ENCODE results near the gene TMC1. TPM values are rescaled to one million over a fixed set of nuclear protein-coding genes. Genes with fewer than 3 reads are reported as not detected.
"Not testable (repeated sequence)": the region's sequence is repeated elsewhere in the genome, so short reads cannot be mapped to it uniquely, and the experiment has no call there.

TMC1 gene
- total RNA-seq, 4 donors from 2014 or later, result 0.32 TPM; not detected in 3

DNA sequence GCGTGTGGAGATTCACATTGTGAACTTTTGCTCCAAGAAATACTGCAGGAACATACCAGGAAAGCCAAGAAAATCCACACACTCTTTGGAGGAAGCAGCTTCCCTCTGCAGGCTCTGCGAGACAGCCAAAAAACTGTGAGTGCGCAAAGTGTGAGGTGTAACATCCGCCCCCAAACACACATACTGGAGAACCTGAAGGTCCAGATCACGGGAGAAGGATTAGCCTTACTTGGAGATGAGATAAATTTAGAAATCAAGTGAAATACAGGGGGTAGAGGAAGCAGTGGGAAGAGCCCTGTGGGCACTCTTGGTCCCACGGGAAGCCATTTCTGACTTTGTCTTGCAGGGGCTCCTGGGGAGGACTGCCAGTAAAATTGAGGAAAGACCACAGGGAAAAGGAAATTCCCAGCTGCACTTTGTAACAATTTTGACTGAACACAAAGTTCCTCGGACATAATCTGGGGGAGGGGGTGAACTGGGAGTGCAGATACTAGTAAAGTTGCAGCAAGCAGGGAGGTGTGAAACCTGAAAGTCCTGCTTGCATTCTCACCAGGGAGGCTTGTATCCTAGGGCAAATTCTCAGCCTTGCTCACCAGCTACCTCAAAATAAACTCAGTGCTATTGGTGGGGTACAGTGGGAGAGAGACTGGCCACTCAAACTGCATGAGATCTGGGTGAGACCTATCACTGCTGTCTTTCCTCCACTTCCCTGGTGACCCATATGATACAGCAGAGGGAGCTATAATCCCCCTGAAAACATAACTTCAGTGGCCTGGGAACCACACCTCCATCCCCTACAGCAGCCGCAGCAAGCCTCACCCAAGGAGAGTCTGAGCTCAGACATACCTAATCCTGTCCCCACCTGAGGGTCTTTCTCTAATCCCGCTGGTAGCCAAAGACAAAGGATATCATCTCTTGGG lies 322.4 kb downstream of the TMC1 start:
- TF ChIP-seq EP300 (IDR thresholded peaks at IDR 0.05; ENCODE audit: low read depth) (no peak), POLR2AphosphoS5 (IDR thresholded peaks at IDR 0.05) (no peak), POLR2A (IDR thresholded peaks at IDR 0.05) (no peak)
- TF ChIP-seq, protein P1, sequence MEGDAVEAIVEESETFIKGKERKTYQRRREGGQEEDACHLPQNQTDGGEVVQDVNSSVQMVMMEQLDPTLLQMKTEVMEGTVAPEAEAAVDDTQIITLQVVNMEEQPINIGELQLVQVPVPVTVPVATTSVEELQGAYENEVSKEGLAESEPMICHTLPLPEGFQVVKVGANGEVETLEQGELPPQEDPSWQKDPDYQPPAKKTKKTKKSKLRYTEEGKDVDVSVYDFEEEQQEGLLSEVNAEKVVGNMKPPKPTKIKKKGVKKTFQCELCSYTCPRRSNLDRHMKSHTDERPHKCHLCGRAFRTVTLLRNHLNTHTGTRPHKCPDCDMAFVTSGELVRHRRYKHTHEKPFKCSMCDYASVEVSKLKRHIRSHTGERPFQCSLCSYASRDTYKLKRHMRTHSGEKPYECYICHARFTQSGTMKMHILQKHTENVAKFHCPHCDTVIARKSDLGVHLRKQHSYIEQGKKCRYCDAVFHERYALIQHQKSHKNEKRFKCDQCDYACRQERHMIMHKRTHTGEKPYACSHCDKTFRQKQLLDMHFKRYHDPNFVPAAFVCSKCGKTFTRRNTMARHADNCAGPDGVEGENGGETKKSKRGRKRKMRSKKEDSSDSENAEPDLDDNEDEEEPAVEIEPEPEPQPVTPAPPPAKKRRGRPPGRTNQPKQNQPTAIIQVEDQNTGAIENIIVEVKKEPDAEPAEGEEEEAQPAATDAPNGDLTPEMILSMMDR (IDR thresholded peaks at IDR 0.05), result no peak
- Histone ChIP-seq H3K36me3 (no peaks in the 10 kb centered on the region), H3K27ac (no peak overlapping the region), H3K27me3 (no peaks in the 10 kb centered on the region), H3K4me3 (no peak overlapping the region), H3K4me1 (no peaks in the 10 kb centered on the region), H3K9me3 (peaks cover 0 to 3% of the 10 kb centered on the region in 2 donors)
- in situ Hi-C loops (cut with MboI; ENCODE audit: low pct_ligation_motif_present in 1 of 4, low pct_unique_long_range_greater_than_20kb in 1 of 4, low sequenced_read_pairs in 3 of 4) (no loop called here), intact Hi-C loops (cut with DNase I; ENCODE audit: low total_unique reads) (no loop called here)
- no peak for DNase-seq
- 67 to 76% methylated on average over 3 to 9 of the region's 9 CpGs for WGBS, 2 donors (ENCODE audit: low coverage in 1 of 2)

DNA sequence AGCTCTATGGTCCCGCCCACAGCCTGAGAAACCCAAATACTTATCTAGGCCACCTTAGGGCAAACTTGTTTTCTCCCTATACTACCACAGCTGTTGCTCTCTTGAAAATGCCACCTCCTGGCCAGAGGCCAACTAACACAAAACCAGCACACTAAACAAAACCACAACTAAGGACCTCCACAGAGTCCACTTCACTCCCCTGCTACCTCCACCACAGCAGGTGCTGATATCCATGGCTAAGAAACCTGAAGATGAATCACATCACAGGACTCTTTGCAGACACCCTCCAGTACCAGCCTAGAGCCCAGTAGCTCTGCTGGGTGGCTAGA lies 323.0 kb downstream of the TMC1 start:
- H3K4me1 ChIP-seq, result no peaks in the 10 kb centered on the region
- H3K4me3 ChIP-seq, result no peak overlapping the region
- H3K27me3 ChIP-seq, result no peaks in the 10 kb centered on the region
- in situ Hi-C loops (cut with MboI; ENCODE audit: low pct_ligation_motif_present in 1 of 4, low pct_unique_long_range_greater_than_20kb in 1 of 4, low sequenced_read_pairs in 3 of 4) (no loop called here), intact Hi-C loops (cut with DNase I; ENCODE audit: low total_unique reads) (no loop called here)
- TF ChIP-seq, protein P1 (IDR thresholded peaks at IDR 0.05), result no peak
- TF ChIP-seq EP300 (IDR thresholded peaks at IDR 0.05; ENCODE audit: low read depth) (no peak), POLR2A (IDR thresholded peaks at IDR 0.05) (no peak), POLR2AphosphoS5 (IDR thresholded peaks at IDR 0.05) (no peak)
- no peaks in the 10 kb centered on the region for H3K36me3 ChIP-seq
- H3K27ac ChIP-seq, result no peak overlapping the region
- DNase-seq, result no peak
- H3K9me3 ChIP-seq, result peaks cover 0 to 3% of the 10 kb centered on the region in 2 donors
- WGBS, 2 donors (ENCODE audit: low coverage in 1 of 2), result 78% methylated on average over 1 of the region's 1 CpG; no CpG with 5 or more reads in 1 of the 2 donors

GRCh38 chr9:72845052-72845451 lies 323.6 kb downstream of the TMC1 start:
- H3K4me1 ChIP-seq; H3K27ac ChIP-seq; intact Hi-C loops (cut with DNase I; ENCODE audit: low total_unique reads); in situ Hi-C loops (cut with MboI; ENCODE audit: low pct_ligation_motif_present in 1 of 4, low pct_unique_long_range_greater_than_20kb in 1 of 4, low sequenced_read_pairs in 3 of 4); H3K27me3 ChIP-seq; H3K36me3 ChIP-seq; DNase-seq; H3K4me3 ChIP-seq; H3K9me3 ChIP-seq: not testable (repeated sequence)
- WGBS, 2 donors (ENCODE audit: low coverage in 1 of 2), result 88 to 94% methylated on average over 3 of the region's 3 CpGs

- DNase-seq; H3K27me3 ChIP-seq; H3K4me3 ChIP-seq; intact Hi-C loops (cut with DNase I; ENCODE audit: low total_unique reads); H3K4me1 ChIP-seq; H3K27ac ChIP-seq; H3K9me3 ChIP-seq; H3K36me3 ChIP-seq: not testable (repeated sequence)
- in situ Hi-C loops (cut with MboI; ENCODE audit: low pct_ligation_motif_present in 1 of 4, low pct_unique_long_range_greater_than_20kb in 1 of 4, low sequenced_read_pairs in 3 of 4), result loop anchor here (10.0 to 25.0 kb wide), 4 partner anchors 162 to 337 kb away; no protein-coding TSS in a partner anchor
- 79 to 89% methylated on average over 2 to 4 of the region's 4 CpGs for WGBS, 2 donors (ENCODE audit: low coverage in 1 of 2)
Measured at GRCh38 chr9:72850209-72850608, 328.8 kb downstream of the TMC1 start.

DNA sequence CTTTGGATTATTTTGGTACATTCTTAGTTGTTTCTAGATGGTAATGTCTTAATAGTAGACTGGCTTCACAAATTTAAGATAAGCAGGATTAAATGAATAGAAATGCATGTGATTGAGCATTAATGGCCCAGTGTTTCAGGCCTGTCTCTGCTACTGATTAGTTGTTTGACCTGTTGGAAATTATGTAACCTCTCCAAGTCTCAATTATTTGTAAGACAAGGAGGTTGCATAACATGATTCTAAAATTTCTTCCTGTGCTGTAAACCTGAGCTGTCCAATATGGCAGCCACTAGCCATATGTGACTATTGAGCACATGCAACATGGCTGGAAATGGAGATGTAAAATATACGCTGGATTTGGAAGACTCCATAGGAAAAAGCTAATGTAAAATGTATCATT lies 333.9 kb downstream of the TMC1 start:
- Histone ChIP-seq H3K27ac (no peak overlapping the region), H3K36me3 (no peaks in the 10 kb centered on the region), H3K4me1 (peaks cover 12 to 22% (median 14%) of the 10 kb centered on the region in 4 donors), H3K9me3 (no peaks in the 10 kb centered on the region), H3K27me3 (no peaks in the 10 kb centered on the region), H3K4me3 (no peak overlapping the region)
- intact Hi-C loops (cut with DNase I; ENCODE audit: low total_unique reads) (loop anchor here (5.0 kb wide), 2 partner anchors 167 to 227 kb away; no protein-coding TSS in a partner anchor), in situ Hi-C loops (cut with MboI; ENCODE audit: low pct_ligation_motif_present in 1 of 4, low pct_unique_long_range_greater_than_20kb in 1 of 4, low sequenced_read_pairs in 3 of 4) (loop anchor here (10.0 to 25.0 kb wide), 4 partner anchors 157 to 332 kb away; no protein-coding TSS in a partner anchor)
- no peak for TF ChIP-seq EP300 (IDR thresholded peaks at IDR 0.05; ENCODE audit: low read depth)
- TF ChIP-seq POLR2A (IDR thresholded peaks at IDR 0.05), result no peak
- TF ChIP-seq POLR2AphosphoS5 (IDR thresholded peaks at IDR 0.05), result no peak
- TF ChIP-seq, protein P1 (IDR thresholded peaks at IDR 0.05), result no peak
- 100% methylated on average over 1 of the region's 1 CpG for WGBS, 2 donors (ENCODE audit: low coverage in 1 of 2)
- no peak for DNase-seq

Measured in transverse colon (tissue), 4 donors.